SK-N-MC (cell line): ENCODE measurements around the gene DLG2.
A peak's percentile ranks its signal among the peaks of the same experiment; 100 is the strongest.

Source experiments
- DNase-seq: peaks from one replicate; pipeline ENCODE4 v3.0.0-alpha.2; 2011; ENCODE audit warnings: low read depth, low spot score
- H3K27ac ChIP-seq: fragments of 200-600 bp; sonication (generic); 2 replicates; pipeline ENCODE4 v1.5.1; 2016; ENCODE audit warnings: mixed run types
- H3K36me3 ChIP-seq: fragments of 200-600 bp; sonication (generic); 2 replicates; pipeline ENCODE4 v1.6.1; 2017; ENCODE audit warnings: antibody characterized with exemption, low read length, mixed read lengths; ENCODE audit not compliant: insufficient read depth
- H3K4me3 ChIP-seq: fragments of 200-600 bp; sonication (generic); 2 replicates; pipeline ENCODE4 v1.5.1; 2016
- H3K9ac ChIP-seq: fragments of 200-600 bp; sonication (generic); 2 replicates; pipeline ENCODE4 v1.8.0; 2017; ENCODE audit warnings: mixed run types, mixed read lengths; ENCODE audit not compliant: insufficient read length
- H3K9me3 ChIP-seq: fragments of 200-600 bp; sonication (generic); 2 replicates; pipeline ENCODE4 v1.6.1; 2017; ENCODE audit warnings: low read depth, mild to moderate bottlenecking, antibody characterized with exemption, low read length, moderate library complexity, mixed read lengths
- EZH2 ChIP-seq: fragments of 200-600 bp; sonication (generic); IDR thresholded peaks from one replicate; pipeline ENCODE4 v1.6.1; 2017; ENCODE audit warnings: antibody characterized with exemption
- FOXP2 ChIP-seq: optimal IDR thresholded peaks from 2 replicates; pipeline ENCODE3; 2011; ENCODE audit warnings: mild to moderate bottlenecking, moderate library complexity; ENCODE audit not compliant: insufficient read depth; ENCODE audit errors: extremely low read length, control extremely low read depth
- POLR2AphosphoS5 ChIP-seq: IDR thresholded peaks from 2 replicates; pipeline ENCODE4 v1.6.1; 2012; ENCODE audit warnings: mild to moderate bottlenecking, low read depth, low read length, borderline replicate concordance

DLG2 gene

DNA sequence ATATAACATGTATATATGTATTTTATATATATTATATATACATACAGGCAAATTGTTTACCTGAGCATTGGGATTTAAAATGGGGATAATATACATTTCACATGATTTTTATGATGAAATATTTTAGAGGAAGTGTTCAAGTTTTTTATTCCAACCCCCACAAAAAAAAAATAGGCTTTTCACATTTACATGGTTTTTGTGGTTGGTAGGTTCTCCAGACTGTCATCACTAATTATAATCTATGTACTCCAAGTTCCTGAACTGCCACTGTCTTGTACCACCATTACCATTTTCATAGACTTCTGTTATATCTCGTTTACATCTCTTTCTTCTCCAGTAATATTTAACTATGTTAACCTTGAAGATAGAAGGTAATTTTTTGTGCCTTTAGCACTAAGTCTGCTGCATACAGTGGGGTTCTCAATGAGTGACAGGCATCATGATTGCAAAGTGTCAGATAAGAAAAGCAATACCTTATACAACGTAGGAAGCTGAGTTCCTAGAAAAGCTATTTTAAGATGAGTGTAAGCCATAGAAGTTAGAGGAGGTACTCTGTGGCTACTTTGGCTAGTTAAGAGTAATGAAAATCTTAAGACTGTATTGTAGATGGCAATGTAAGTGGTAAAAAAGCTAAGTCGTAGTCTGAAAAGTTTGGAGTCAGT is 25.8 kb upstream of the DLG2 start:
- DNase-seq: no peak
- TF ChIP-seq FOXP2: no peak
- no peak for TF ChIP-seq POLR2AphosphoS5
- no peak for TF ChIP-seq EZH2
- no peak overlapping the region for H3K27ac ChIP-seq

DNA sequence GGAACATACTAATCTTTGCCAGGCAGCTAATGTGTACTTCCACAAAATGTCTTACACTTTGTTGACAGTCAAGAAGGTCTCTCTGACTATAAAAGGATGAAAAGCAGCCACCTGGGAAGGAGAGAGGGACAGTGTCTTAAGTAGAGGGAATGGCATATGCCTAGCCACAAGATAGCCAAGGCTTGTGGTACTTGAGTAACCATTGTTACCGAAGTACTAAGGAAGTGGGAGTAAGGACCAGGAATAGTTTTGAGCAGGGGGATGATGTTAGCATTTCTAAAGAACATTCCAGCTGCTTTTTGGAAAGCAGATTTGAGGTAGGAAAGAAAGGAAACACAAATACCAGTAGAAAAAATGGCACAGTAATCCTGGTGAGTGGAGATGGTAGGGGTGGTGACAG is 24.0 kb upstream of the DLG2 start:
- Histone ChIP-seq H3K9ac (no peak overlapping the region), H3K36me3 (peaks cover 27% of the 10 kb centered on the region), H3K4me3 (no peak overlapping the region), H3K27ac (no peak overlapping the region), H3K9me3 (no peaks in the 10 kb centered on the region)
- no peak for DNase-seq
- TF ChIP-seq POLR2AphosphoS5 (no peak), FOXP2 (no peak)

More for the DNA sequence above, 25.8 kb upstream of the DLG2 start:
- Histone ChIP-seq H3K36me3 (peaks cover 45% of the 10 kb centered on the region), H3K9ac (no peak overlapping the region), H3K9me3 (no peaks in the 10 kb centered on the region), H3K4me3 (no peak overlapping the region)

DNA sequence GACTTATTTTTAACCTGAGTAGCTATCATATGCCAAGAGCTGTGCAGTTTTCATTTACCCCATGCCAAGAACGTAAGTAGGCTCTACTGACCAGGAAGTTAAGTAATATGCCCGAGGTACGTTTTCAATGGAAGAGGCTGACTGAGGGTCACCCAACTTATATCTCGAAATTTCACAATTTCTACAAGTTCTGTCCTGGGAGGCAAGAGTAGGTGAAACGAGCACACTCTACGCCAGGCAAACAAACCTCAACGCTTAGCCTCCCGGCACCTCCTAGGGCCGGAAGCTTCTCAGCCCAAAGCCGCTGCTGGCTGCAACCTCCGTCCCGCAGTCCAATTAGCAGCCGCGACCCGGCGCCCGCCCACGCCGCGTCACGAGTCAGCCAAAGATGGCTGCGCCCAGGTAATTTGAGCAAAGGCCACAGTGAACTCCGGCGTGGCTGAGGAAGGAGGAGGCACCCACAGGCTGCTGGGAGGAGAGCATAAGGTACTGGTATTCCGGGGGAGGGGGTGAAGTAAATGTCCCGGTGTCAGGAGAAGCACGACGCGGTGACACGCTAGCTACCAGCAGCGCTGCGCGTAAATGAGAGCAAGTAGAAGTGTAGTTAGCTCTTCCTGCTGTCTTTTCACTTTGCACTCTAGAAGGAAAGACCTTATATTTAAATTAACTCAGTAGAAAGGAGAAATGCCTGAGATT is 20.6 kb upstream of the DLG2 start, which contains the start of gene TMEM126A:
Gene TMEM126A (plus strand): TSS at position 364 of the 696 bp plus-strand sequence. CDS start 2,289 bp downstream, outside the sequence.
- Histone ChIP-seq H3K27ac (peak within 1 kb of the TSS; percentile 54; the same call in 1 of the 2 replicates), H3K9ac (peak within 1 kb of the TSS; percentile 82), H3K9me3 (no peaks in the 10 kb centered on the region), H3K36me3 (peaks cover 10% of the 10 kb centered on the region; the same call in 1 of the 2 replicates), H3K4me3 (peak within 1 kb of the TSS; percentile 92)
- TF ChIP-seq POLR2AphosphoS5: peak; percentile 95
- TF ChIP-seq FOXP2: no peak
- TF ChIP-seq EZH2: no peak
- no peak for DNase-seq

DNA sequence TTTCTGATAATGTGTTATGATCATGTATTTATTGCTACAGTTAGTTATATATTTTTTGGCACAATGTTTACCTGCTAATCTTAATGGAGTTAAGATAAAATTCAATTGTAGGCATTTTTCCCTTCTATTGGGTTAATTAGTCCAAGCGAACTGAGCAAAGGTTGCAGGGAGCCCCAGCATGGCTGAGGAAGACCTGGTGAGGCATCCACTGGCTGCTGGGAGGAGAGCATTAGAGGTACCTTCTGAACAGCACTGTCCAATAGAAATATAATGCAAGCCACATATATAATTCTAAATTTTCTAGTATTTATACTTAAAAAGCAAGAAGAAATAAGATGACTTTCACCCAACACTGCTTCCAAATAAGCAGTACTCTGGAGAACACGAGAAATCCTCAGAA is 19.9 kb upstream of the DLG2 start:
- peak overlapping the region; percentile 82 for H3K9ac ChIP-seq
- H3K9me3 ChIP-seq: no peaks in the 10 kb centered on the region
- H3K27ac ChIP-seq: no peak overlapping the region

DNA sequence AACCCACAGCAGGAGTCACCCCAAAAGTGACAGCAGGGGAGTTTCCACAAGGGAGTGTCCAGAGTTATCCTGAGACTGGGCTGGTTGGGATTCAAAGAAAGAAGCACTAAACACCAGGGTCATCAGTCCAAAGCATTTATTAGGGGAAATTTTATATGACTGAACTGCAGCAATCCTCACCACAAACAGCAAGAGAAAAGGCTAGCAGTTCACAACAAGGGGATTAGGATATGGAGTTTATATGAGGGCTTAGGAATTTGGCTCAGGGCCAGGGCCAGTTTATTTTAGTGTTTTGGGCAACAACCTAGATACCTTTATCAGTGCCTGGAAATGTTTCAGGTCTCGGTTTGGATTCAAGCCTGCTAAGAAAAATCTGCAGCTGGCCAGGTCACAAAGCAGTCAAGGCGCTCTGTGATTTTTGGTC is 16.1 kb upstream of the DLG2 start:
- H3K9me3 ChIP-seq: no peaks in the 10 kb centered on the region
- H3K36me3 ChIP-seq: no peaks in the 10 kb centered on the region
- H3K9ac ChIP-seq: no peak overlapping the region
- TF ChIP-seq FOXP2: no peak
- DNase-seq: no peak
- no peak overlapping the region for H3K27ac ChIP-seq
- peak overlapping the region; percentile 22; the same call in 1 of the 2 replicates for H3K4me3 ChIP-seq

More for the DNA sequence above, 19.9 kb upstream of the DLG2 start:
- TF ChIP-seq FOXP2: no peak
- no peak for TF ChIP-seq EZH2
- no peak for TF ChIP-seq POLR2AphosphoS5
- Histone ChIP-seq H3K4me3 (peak overlapping the region; percentile 92), H3K36me3 (peaks cover 10% of the 10 kb centered on the region; the same call in 1 of the 2 replicates)
- no peak for DNase-seq

DNA sequence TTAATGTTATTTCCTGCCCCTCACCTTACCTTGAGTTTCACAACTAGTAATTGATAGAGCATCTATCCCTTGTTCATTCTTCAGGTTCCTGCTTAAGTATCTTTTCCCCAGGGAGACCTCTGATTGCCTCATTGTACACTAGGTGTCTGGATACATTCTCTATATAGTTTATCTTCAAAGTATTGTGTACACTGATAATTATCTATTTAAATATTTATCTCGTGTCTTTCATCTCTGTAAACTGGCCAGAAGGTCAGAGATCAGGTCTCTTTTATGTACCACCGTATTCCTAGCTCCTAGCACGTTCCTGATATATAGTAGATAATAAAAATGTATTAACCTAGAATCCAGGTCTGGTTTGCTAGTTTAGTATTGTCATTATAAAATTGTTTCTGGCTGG is 7.6 kb upstream of the DLG2 start:
- peaks cover 49% of the 10 kb centered on the region for H3K36me3 ChIP-seq

DNA sequence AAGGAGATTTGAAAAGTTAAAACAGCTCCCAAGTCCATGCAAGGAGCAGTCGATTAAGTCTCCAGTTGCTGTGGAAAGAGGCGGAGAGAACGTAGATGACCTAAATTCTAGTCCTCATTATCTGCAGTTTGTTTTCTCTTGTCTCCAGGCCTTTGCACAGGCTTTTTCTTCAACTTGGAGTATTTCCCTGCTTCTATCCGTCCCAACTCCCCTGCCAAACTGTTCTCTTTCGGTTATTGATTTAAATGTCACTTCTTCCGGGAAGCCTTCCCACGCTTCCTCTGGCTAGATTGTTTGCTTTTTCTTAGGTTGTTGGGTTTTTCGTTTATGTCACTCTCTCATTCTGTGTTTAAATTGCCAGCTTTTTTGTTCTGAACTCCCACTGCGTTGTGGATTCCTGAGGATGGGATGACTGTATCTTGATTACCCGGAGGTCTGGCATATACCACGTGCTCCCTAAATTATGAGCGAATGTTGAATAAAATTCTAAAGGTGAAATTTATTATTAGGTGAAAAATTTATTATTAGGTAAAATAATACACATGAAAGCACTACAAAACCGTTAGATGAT is 1.7 kb upstream of the DLG2 start:
- DNase-seq: no peak
- H3K36me3 ChIP-seq: peaks cover 19% of the 10 kb centered on the region
- no peak for TF ChIP-seq EZH2
- TF ChIP-seq FOXP2: no peak
- TF ChIP-seq POLR2AphosphoS5: no peak
- peak overlapping the region; percentile 99 for H3K4me3 ChIP-seq
- H3K9me3 ChIP-seq: no peaks in the 10 kb centered on the region
- H3K27ac ChIP-seq: 0 out of 2 replicates have a peak overlapping the region, but pooled peaks have one; percentile 45
- peak overlapping the region; percentile 86 for H3K9ac ChIP-seq

More for the DNA sequence above, 7.6 kb upstream of the DLG2 start:
- Histone ChIP-seq H3K27ac (no peak overlapping the region), H3K9ac (no peak overlapping the region), H3K4me3 (no peak overlapping the region), H3K9me3 (no peaks in the 10 kb centered on the region)
- DNase-seq: no peak
- TF ChIP-seq POLR2AphosphoS5: no peak
- TF ChIP-seq FOXP2: no peak
- no peak for TF ChIP-seq EZH2
